Activated CD4-positive, alpha-beta T cell treated with anti-CD3 and anti-CD28 coated beads for 24 hours (primary cell): Measurements from ENCODE around the gene MMP19.

Source experiments
- DNase-seq, 2 donors: peaks; one replicate each; pipeline ENCODE4 v3.0.0-alpha.2; 2020; ENCODE audit warnings: low read depth in 2 of 2

The MMP19 gene

DNA sequence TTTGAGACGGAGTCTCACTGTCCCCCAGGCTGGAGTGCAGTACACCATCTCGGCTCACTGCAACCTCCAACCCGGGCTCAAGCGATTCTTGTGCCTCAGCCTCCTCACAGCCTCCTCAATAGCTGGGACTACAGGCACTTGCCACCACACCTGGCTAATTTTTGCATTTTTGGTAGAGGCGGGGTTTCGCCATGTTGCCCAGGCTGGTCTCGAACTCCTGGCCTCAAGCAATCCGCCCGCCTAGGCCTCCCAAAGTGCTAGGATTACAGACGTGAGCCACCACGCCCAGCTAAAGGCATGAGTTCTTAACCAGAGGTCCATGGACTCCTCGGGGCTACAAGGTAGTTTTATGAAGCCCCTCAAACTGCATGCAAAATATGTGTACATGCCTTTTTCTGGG is 27.3 kb downstream of the MMP19 start:
- no peak for DNase-seq

DNA sequence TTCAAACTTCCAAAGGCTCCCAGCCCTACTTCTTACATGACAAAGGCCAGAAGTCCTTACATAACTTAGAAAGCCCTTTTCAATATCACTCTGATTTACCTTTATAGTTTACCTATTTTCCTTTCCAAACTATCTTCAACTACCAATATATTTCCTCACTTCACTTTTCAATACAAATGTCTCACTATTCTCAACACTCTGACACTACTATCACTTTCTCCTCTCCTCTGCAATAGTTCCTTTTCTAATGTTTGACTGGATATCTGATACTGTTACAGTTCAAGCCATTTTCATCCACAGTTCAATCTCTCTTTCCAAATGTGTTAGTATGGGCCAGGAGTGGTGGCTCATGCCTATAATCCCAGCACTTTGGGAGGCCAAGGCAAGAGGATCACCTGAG is 28.5 kb downstream of the MMP19 start:
- DNase-seq = no peak

DNA sequence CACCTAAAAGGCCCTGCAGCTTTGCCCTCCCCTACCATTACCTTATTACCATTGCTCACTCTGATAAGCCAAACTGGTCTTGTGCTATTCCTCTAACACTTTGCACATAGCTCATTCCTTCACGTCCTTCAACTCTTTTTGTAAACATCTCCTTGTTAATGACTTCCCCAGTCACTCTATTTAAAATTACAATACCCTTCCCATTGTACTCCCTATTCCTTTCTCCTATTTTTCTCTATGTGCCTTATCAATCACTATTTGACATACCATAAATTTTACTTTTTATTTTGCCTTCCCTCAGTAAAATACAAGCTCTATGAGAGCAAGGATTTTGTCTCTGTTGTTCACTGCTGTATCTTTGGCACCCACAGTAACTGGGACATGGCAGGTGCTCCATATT is 30.6 kb downstream of the MMP19 start:
- no peak for DNase-seq

DNA sequence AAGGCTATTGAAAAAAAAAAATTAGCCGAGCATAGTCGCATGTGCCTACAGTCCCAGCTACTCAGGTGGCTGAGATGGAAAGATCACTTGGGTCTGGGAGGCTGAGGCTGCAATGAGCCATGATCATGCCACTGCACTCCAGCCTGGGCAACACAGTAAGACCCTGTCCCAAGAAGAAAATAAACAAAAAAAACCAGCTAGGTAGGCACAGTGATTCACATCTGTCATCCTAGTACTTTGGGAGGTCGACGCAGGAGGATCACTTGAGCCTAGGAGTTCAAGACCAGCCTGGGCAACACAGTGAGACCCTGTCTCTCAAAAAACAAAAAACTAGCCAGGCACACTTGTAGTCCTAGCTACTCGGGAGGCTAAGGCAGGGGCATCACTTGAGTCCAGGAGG is 33.5 kb downstream of the MMP19 start:
- DNase-seq = no peak

DNA sequence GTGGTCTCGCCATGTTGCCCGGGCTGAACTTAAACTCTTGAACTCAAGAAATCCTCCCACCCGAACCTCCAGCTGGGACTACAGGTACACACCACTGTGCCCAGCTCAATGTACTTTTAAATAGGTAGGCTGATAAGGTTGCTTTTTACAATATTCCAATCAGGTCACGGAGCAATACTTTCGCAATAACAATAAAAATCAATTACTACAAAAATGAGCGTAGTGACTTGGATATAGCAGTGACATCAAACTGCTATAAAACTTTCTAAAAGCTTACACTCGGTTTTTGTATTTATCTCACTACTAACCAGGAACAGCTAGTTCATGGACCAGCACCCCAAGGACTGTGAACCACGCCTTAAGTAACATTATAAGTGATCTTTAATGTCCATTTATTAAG is 35.8 kb downstream of the MMP19 start:
- DNase-seq = no peak

DNA sequence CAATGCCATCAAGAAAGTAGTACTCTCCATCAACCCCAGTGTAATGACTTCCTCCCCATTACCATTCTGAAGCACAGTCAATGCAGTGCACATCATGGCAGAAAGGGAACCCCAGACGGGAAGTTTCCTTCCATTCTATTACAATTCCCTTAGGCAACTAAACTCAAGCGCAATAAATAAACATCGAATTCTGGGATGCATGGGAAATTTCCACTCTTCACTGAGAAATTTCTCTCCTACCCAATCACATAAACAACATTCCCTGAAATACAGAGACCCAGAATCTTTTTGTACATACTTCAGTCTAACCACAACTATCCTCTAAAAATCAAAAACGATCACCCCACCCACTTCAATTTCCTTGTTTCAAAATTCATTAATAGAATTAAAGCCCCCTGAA is 45.2 kb downstream of the MMP19 start:
- DNase-seq = no peak

DNA sequence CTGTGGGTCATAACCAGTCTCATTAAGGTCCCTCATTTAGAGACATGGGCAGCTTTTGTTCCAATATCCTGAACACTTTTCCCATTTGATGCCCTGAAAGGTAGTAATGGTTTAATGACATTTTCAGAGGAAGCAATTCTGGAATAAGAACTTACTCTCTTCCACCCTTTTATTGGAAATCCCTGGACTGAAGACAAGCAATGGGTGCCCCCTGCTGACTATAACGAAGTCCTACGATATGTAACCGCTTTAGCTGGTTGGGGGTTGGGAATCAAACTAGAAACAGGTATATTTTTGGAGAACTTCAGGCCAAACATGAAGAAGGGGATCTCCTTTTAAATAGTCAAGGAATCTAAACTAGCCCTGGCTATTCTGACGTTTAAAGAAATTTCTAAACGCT is 45.7 kb downstream of the MMP19 start:
- DNase-seq = no peak

DNA sequence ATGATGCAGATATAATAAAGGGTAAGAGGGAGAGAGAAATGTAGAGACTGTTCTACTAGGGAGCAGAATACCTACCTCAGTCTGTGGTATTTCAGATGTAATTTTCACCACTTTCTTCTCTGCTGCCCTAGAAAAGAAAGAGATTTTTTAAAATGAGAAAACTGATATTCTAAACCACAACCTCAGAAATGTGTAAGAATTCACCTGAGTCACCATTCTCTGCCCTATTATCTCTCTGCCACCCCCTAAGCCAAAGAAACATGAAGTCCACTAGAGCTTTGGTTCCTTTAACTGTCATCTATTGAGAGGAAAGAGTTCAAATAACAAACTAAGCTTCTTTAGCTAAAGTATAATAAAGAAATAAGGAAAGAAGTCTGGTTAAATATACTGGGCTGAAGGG is 46.8 kb downstream of the MMP19 start:
- DNase-seq = no peak

DNA sequence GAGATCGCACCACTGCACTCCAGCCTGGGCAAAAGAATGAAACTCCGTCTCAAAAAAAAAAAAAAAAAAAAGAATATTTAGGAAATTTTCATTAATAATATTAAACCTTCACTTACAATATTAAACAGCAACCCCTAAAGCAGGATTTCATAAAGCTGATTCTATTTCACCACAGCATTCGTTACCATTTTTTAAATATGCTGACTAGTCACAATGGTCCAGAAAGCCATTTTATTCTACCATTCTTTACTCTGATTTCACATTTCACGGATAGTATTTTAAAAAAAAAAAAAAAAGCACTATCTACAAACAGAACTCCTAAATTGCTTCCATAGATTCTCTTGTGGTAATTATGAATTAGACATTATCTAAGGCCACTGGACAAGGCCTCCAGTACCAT is 52.8 kb downstream of the MMP19 start:
- no peak for DNase-seq

DNA sequence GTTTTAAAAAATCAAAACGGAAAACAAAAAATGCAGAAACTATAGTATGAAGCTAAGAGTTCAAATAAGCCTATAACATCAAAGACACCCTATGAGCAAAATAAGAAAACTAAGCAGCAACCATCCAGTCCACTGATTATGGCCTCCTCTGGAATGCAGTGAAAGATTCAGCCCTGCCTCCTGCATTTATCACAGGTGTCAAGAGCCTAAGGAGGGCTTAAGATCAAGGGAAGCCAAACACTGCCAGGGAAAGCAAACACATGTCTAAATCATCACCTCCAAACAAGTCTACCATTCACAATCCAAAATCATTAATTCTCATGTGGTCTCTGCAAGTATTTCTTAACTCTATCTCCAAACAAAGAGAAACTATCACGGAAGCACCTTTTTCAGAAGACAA is 53.6 kb downstream of the MMP19 start:
- DNase-seq = no peak

DNA sequence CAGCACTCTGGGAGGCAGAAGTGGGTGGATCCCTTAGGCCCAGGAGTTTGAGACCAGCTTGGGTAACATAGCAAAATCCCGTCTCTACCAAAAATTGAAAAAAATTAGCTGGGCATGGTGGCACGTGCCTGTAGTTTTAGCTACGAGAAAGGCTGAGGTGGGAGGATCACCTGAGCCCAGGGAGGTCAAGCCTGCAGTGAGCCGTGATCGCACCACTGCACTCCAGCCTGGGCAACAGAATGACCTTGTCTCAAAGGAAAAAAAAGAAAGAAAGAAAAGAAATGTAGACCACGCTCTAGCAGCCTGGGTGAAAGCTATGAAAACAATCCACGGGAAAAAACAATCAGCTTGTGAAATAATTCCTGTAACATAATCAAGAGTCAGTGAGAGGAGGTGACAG is 54.2 kb downstream of the MMP19 start:
- no peak for DNase-seq
